Osteocyte (in vitro differentiated cells): ENCODE measurements around the gene OTOGL. TPM values are rescaled to one million over a fixed set of nuclear protein-coding genes. Genes with fewer than 3 reads are reported as not detected.

Experiments
- DNase-seq: peaks from one replicate; pipeline ENCODE4 v3.0.0; 2021; ENCODE audit warnings: mixed read lengths; ENCODE audit not compliant: unreplicated experiment; ENCODE audit errors: extremely low spot score
- H3K27ac Mint-ChIP-seq: one replicate; pipeline ENCODE4 v1.8.0; 2021; ENCODE audit warnings: mild to moderate bottlenecking, mixed read lengths; ENCODE audit not compliant: unreplicated experiment
- H3K27me3 Mint-ChIP-seq: one replicate; pipeline ENCODE4 v1.8.0; 2021; ENCODE audit warnings: mixed read lengths; ENCODE audit not compliant: unreplicated experiment
- H3K36me3 Mint-ChIP-seq: one replicate; pipeline ENCODE4 v1.8.0; 2021; ENCODE audit warnings: mixed read lengths; ENCODE audit not compliant: unreplicated experiment
- H3K4me1 Mint-ChIP-seq: one replicate; pipeline ENCODE4 v1.8.0; 2021; ENCODE audit warnings: mixed read lengths; ENCODE audit not compliant: unreplicated experiment
- H3K4me3 Mint-ChIP-seq: one replicate; pipeline ENCODE4 v1.8.0; 2021; ENCODE audit warnings: mild to moderate bottlenecking, moderate library complexity, mixed read lengths; ENCODE audit not compliant: unreplicated experiment
- H3K9me3 Mint-ChIP-seq: one replicate; pipeline ENCODE4 v1.8.0; 2021; ENCODE audit warnings: mixed read lengths; ENCODE audit not compliant: unreplicated experiment
- total RNA-seq: library from RNA; stranded (reverse); gene quantifications from 2 replicates; pipeline ENCODE4 v1.2.1, GENCODE V29; 2021
- TF ChIP-seq, protein P1 (sequence below): fragments of 200-600 bp; sonication (generic); IDR thresholded peaks from 2 replicates; pipeline ENCODE4 v1.5.0; 2021; ENCODE audit warnings: antibody characterized with exemption, mild to moderate bottlenecking, moderate library complexity

The OTOGL gene
- total RNA-seq, 1 donor from 2014 or later = 0.19 TPM

DNA sequence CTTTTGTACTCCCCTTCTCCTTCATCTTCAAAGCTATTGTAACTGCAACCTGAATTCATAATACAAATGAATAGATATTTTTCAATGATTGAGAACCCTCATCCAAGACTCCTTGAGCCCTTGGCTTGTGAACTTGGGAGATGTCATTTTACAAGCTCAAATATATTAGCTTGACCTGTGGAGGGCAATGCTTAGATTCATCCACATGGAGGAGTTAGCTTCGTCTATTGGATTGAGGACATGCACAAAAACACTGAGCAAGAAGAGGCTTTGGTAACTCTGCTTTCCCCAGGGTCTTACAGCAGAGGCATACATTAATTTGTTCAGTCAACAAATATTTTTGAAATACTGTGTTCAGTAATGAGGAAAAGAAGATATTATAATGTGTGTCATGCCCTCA, 101.1 kb downstream of the OTOGL start:
- no peak overlapping the region for H3K27ac Mint-ChIP-seq
- DNase-seq = no peak

DNA sequence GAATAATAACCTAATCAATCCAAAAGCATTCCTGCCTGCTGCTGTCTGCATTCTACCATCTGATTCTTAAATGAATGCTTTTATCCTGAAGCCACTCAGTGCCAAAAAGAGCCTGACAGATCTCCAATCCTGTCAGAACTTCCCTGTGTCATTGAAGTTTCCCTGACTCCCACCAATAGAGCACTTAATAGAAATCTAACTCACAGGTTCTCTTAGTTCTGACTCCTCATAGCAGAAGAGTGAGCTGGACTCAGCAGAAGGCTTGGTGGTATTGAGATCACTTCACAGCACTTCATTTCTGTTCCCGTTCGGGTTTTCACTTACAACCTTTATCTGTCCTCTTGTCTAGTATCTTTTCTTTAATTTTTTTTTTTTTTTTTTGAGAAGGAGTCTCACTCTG, 102.6 kb downstream of the OTOGL start:
- no peaks in the 10 kb centered on the region for H3K27me3 Mint-ChIP-seq
- no peak for DNase-seq
- no peaks in the 10 kb centered on the region for H3K9me3 Mint-ChIP-seq
- no peaks in the 10 kb centered on the region for H3K4me1 Mint-ChIP-seq
- no peaks in the 10 kb centered on the region for H3K36me3 Mint-ChIP-seq
- TF ChIP-seq, protein P1, sequence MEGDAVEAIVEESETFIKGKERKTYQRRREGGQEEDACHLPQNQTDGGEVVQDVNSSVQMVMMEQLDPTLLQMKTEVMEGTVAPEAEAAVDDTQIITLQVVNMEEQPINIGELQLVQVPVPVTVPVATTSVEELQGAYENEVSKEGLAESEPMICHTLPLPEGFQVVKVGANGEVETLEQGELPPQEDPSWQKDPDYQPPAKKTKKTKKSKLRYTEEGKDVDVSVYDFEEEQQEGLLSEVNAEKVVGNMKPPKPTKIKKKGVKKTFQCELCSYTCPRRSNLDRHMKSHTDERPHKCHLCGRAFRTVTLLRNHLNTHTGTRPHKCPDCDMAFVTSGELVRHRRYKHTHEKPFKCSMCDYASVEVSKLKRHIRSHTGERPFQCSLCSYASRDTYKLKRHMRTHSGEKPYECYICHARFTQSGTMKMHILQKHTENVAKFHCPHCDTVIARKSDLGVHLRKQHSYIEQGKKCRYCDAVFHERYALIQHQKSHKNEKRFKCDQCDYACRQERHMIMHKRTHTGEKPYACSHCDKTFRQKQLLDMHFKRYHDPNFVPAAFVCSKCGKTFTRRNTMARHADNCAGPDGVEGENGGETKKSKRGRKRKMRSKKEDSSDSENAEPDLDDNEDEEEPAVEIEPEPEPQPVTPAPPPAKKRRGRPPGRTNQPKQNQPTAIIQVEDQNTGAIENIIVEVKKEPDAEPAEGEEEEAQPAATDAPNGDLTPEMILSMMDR = no peak
- no peak overlapping the region for H3K4me3 Mint-ChIP-seq
- no peak overlapping the region for H3K27ac Mint-ChIP-seq

More for the DNA sequence above, 101.1 kb downstream of the OTOGL start:
- Mint-ChIP-seq H3K4me3 (no peak overlapping the region), H3K9me3 (no peaks in the 10 kb centered on the region), H3K36me3 (no peaks in the 10 kb centered on the region), H3K27me3 (no peaks in the 10 kb centered on the region), H3K4me1 (no peaks in the 10 kb centered on the region)
- TF ChIP-seq, protein P1 = no peak

DNA sequence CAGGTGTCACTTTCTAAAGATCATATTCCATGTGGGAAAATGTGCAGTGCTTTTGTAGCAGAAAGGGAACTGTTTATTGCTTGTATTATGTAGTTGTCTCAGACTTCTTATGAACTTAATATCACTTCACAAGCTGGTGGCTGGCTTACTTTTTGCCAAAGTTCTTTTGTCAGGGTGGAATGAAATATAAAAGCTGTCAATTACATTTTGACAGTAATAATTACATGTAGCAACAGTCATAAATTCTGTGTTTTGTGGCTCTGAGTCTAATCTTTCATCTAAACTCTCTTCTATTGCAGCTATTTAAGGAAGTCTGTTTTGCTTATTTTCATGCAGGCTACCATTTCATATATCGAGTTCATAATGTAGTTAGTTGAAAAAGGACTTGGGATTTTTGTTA, 106.6 kb downstream of the OTOGL start:
- no peaks in the 10 kb centered on the region for H3K27me3 Mint-ChIP-seq
- H3K4me3 Mint-ChIP-seq = no peak overlapping the region
- no peak for DNase-seq
- TF ChIP-seq, protein P1 = no peak
- H3K36me3 Mint-ChIP-seq = no peaks in the 10 kb centered on the region
- H3K27ac Mint-ChIP-seq = no peak overlapping the region
- H3K4me1 Mint-ChIP-seq = no peaks in the 10 kb centered on the region
- no peaks in the 10 kb centered on the region for H3K9me3 Mint-ChIP-seq

DNA sequence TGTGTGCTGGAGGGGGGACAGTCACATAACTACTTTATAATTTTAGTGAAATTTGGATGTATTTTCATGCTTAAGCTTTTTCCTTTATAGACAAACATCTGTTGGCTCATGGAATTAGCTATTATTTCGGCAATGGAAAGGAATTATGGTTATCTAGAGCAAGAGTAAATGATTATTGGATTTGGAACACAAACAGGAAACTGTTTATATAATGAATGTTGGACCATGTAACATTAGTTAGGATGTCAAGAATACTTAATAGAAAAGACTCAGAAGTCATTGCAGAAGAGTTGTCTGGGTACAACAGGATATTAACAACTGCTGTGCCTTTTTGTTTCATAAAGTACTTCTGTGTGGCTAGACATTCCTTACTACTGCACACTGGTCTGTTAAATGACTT, 108.7 kb downstream of the OTOGL start:
- H3K27me3 Mint-ChIP-seq = no peaks in the 10 kb centered on the region
- TF ChIP-seq, protein P1 = no peak
- no peaks in the 10 kb centered on the region for H3K36me3 Mint-ChIP-seq
- H3K4me3 Mint-ChIP-seq = no peak overlapping the region
- H3K27ac Mint-ChIP-seq = no peak overlapping the region
- H3K4me1 Mint-ChIP-seq = peaks cover 4% of the 10 kb centered on the region
- H3K9me3 Mint-ChIP-seq = no peaks in the 10 kb centered on the region
- no peak for DNase-seq

DNA sequence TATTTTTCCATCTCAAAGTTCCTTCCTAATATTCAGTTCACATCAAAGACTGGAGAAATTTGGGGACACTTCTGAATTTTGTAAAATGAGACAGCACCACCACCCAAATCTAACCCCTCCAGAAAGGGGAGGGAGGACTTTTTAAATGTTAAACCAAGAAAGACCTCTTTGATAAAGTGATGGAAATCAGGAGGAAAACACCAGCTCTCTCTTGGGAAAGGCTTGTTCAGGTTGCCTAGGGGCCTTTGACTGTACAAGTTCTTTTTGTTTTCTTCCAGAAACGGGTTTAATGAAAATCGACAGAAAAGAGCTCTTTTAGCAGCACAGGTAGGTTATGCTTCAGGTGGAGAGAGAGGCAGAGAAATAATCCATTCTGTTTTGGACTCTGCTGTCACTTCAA, 112.3 kb downstream of the OTOGL start:
- TF ChIP-seq, protein P1 = no peak
- peaks cover 7% of the 10 kb centered on the region for H3K4me1 Mint-ChIP-seq
- H3K27me3 Mint-ChIP-seq = no peaks in the 10 kb centered on the region
- no peak overlapping the region for H3K27ac Mint-ChIP-seq
- no peaks in the 10 kb centered on the region for H3K9me3 Mint-ChIP-seq
- H3K36me3 Mint-ChIP-seq = no peaks in the 10 kb centered on the region
- no peak overlapping the region for H3K4me3 Mint-ChIP-seq
- no peak for DNase-seq
